ENCODE measurements around the gene ECHS1.
A peak's percentile ranks its signal among the peaks of the same experiment; 100 is the strongest.
"Not testable (repeated sequence)": the region's sequence is repeated elsewhere in the genome, so short reads cannot be mapped to it uniquely, and the experiment has no call there.

ECHS1 gene

GRCh38 chr10:133393401-133394063, 20.4 kb upstream of the ECHS1 start:
- no peak for DNase-seq (ENCODE audit: low read depth)
- no peak for TF ChIP-seq CTCF (conservative IDR thresholded peaks at IDR 0.05; ENCODE audit: control insufficient read depth, insufficient read depth, low read depth, low read length)
- peak overlapping the region; percentile 31 for H3K4me3 ChIP-seq (ENCODE audit: control insufficient read depth, low read depth, low read length)

GRCh38 chr10:133391761-133392518, 18.8 kb upstream of the ECHS1 start:
- DNase-seq (ENCODE audit: low read depth) = no peak
- H3K4me3 ChIP-seq (ENCODE audit: control insufficient read depth, low read depth, low read length) = no peak overlapping the region
- TF ChIP-seq CTCF (conservative IDR thresholded peaks at IDR 0.05; ENCODE audit: control insufficient read depth, insufficient read depth, low read depth, low read length) = no peak

- no peak for DNase-seq (ENCODE audit: low read depth)
- TF ChIP-seq CTCF (conservative IDR thresholded peaks at IDR 0.05; ENCODE audit: control insufficient read depth, insufficient read depth, low read depth, low read length) = no peak
- H3K4me3 ChIP-seq (ENCODE audit: control insufficient read depth, low read depth, low read length) = no peak overlapping the region
Measured at GRCh38 chr10:133391249-133391635, 18.1 kb upstream of the ECHS1 start.

- no peak for DNase-seq (ENCODE audit: low read depth)
- H3K4me3 ChIP-seq (ENCODE audit: control insufficient read depth, low read depth, low read length) = no peak overlapping the region
- TF ChIP-seq CTCF (conservative IDR thresholded peaks at IDR 0.05; ENCODE audit: control insufficient read depth, insufficient read depth, low read depth, low read length) = no peak
Measured at GRCh38 chr10:133390597-133391248, 17.6 kb upstream of the ECHS1 start.

- no peak for TF ChIP-seq CTCF (conservative IDR thresholded peaks at IDR 0.05; ENCODE audit: control insufficient read depth, insufficient read depth, low read depth, low read length)
- no peak for DNase-seq (ENCODE audit: low read depth)
- H3K4me3 ChIP-seq (ENCODE audit: control insufficient read depth, low read depth, low read length) = no peak overlapping the region
Measured at GRCh38 chr10:133388973-133389818, 16.0 kb upstream of the ECHS1 start.

- H3K4me3 ChIP-seq (ENCODE audit: control insufficient read depth, low read depth, low read length) = no peak overlapping the region
- TF ChIP-seq CTCF (conservative IDR thresholded peaks at IDR 0.05; ENCODE audit: control insufficient read depth, insufficient read depth, low read depth, low read length) = no peak
- DNase-seq (ENCODE audit: low read depth) = no peak
Measured at GRCh38 chr10:133388236-133388972, 15.2 kb upstream of the ECHS1 start.

GRCh38 chr10:133386951-133387350, 13.8 kb upstream of the ECHS1 start:
- not testable (repeated sequence) for DNase-seq (ENCODE audit: low read depth); H3K4me3 ChIP-seq (ENCODE audit: control insufficient read depth, low read depth, low read length)

Measured in fibroblast of mammary gland (primary cell).